ENCODE results near the gene TMEM60.

- TF ChIP-seq CTCF (IDR thresholded peaks at IDR 0.05) (no peak), POLR2A (IDR thresholded peaks at IDR 0.05) (no peak), POLR2AphosphoS5 (IDR thresholded peaks at IDR 0.05) (no peak)
Observed at GRCh38 chr7:77796109-77796508, 2.1 kb downstream of the TMEM60 start.

All from sigmoid colon (tissue), 4 donors.